HepG2 (cell line): ENCODE data around the gene CH25H. TPM values are rescaled to one million over a fixed set of nuclear protein-coding genes. Genes with fewer than 3 reads are reported as not detected.

ENCODE experiments used
- ATAC-seq: fragments of 200-7000 bp; cut with Tn5 transposase; 3 replicates; pipeline ENCODE4 v1.9.1; 2020; ENCODE audit warnings: mild to moderate bottlenecking, moderate library complexity
- BruUV-seq: library from RNA; stranded (reverse); fragments of 400-500 nt; replicated peaks from 2 replicates; lab custom pipeline; 2021; lab: Mats Ljungman, UMichigan
- CTCF ChIA-PET: fragments of 300-600 bp; formaldehyde crosslinking; extraction: SDS; loops from one replicate; lab custom pipeline; 2021; ENCODE audit warnings: low total read pairs, inconsistent platforms, low intra/inter-chr PET ratio; lab: Yijun Ruan, JAX
- POLR2A ChIA-PET: fragments of 350-600 bp; sonication (Branson Sonifier 250); formaldehyde crosslinking; loops from one replicate; lab custom pipeline; 2020; ENCODE audit warnings: antibody characterized with exemption, inconsistent platforms; lab: Yijun Ruan, JAX
- DNase-seq: peaks from one replicate; pipeline ENCODE4 v3.0.0-alpha.2; 2015; ENCODE audit warnings: low spot score
- FAIRE-seq: peaks from 3 replicates; lab custom pipeline; 2011; peaks lifted over from hg19 to GRCh38; lab: Jason Lieb, UNC
- H2AFZ ChIP-seq: one replicate; pipeline ENCODE4 v1.6.1; 2011; ENCODE audit warnings: low read length, inconsistent platforms
- H3K27ac ChIP-seq: fragments of 300-600 bp; 3 replicates; pipeline ENCODE4 v1.8.0; 2011; ENCODE audit warnings: mixed run types, mild to moderate bottlenecking, mixed read lengths, low read length, inconsistent platforms; ENCODE audit not compliant: insufficient read depth; ENCODE audit errors: extremely low read length
- H3K27me3 ChIP-seq, 2 experiments: fragments of 200-600 bp in 1 of 2; 2 replicates in 1 of 2; 3 replicates in 1 of 2; pipeline versions ENCODE4 v1.6.0 to v1.8.0; 2011; ENCODE audit warnings: low read length in 2 of 2, mild to moderate bottlenecking in 2 of 2, moderate library complexity in 2 of 2, inconsistent platforms in 1 of 2; ENCODE audit not compliant: insufficient read depth in 2 of 2, control insufficient read depth in 1 of 2
- H3K36me3 ChIP-seq, 2 experiments: fragments of 200-600 bp in 1 of 2; replicated peaks in 1 of 2; 2 replicates in 1 of 2; 3 replicates in 1 of 2; pipeline versions ENCODE4 v1.5.1 to v1.8.0; 2011; ENCODE audit warnings: low read length in 2 of 2, inconsistent platforms in 1 of 2; ENCODE audit not compliant: insufficient read depth in 2 of 2, control insufficient read depth in 1 of 2
- H3K4me1 ChIP-seq: 2 replicates; pipeline ENCODE4 v1.5.1; 2012; ENCODE audit warnings: low read length, inconsistent platforms; ENCODE audit not compliant: insufficient read depth
- H3K4me2 ChIP-seq: 2 replicates; pipeline ENCODE4 v1.6.0; 2011; ENCODE audit warnings: low read depth, low read length, inconsistent platforms
- H3K4me3 ChIP-seq, 3 experiments: fragments of 200-600 bp in 1 of 3; sonication (generic), shearing (Covaris generic) in 1 of 3; replicated peaks in 1 of 3; 2 replicates each; pipeline ENCODE4 v1.5.1; 2011 to 2016; ENCODE audit warnings: low read length in 3 of 3, inconsistent platforms in 2 of 3, low read depth in 2 of 3, mild to moderate bottlenecking in 2 of 3, control low read depth in 1 of 3, mixed read lengths in 1 of 3; ENCODE audit not compliant: insufficient read depth in 1 of 3
- H3K79me2 ChIP-seq: one replicate; pipeline ENCODE4 v1.6.1; 2011; ENCODE audit warnings: low read length, inconsistent platforms; ENCODE audit not compliant: insufficient read depth
- H3K9ac ChIP-seq: 2 replicates; pipeline ENCODE4 v1.6.0; 2011; ENCODE audit warnings: mild to moderate bottlenecking, low read depth, low read length, inconsistent platforms; ENCODE audit not compliant: insufficient read depth
- H3K9me3 ChIP-seq: 2 replicates; pipeline ENCODE4 v1.5.1; 2012; ENCODE audit warnings: mild to moderate bottlenecking, low read length
- H4K20me1 ChIP-seq: 2 replicates; pipeline ENCODE4 v1.6.0; 2011; ENCODE audit warnings: inconsistent platforms, mild to moderate bottlenecking, low read length, moderate library complexity; ENCODE audit not compliant: insufficient read depth
- ATAD3A ChIP-seq: sonication (generic); formaldehyde crosslinking; IDR thresholded peaks from 2 replicates; pipeline ENCODE4 v1.4.0; 2020; ENCODE audit warnings: missing genetic modification reagents
- DPF2 ChIP-seq: sonication (generic); formaldehyde crosslinking; IDR thresholded peaks from 2 replicates; pipeline ENCODE4 v1.4.0; 2020; ENCODE audit warnings: mild to moderate bottlenecking, low read depth, missing genetic modification reagents, borderline replicate concordance
- ETS1 ChIP-seq: sonication (generic); formaldehyde crosslinking; IDR thresholded peaks from 2 replicates; pipeline ENCODE4 v1.4.0; 2020; ENCODE audit warnings: missing genetic modification reagents
- FOXA3 ChIP-seq: IDR thresholded peaks from 2 replicates; pipeline ENCODE4 v1.6.1; 2016; ENCODE audit warnings: missing genetic modification reagents, missing compliant biosample characterization
- FOXO1 ChIP-seq: sonication (generic); formaldehyde crosslinking; IDR thresholded peaks from 2 replicates; pipeline ENCODE4 v1.4.0; 2020; ENCODE audit warnings: missing genetic modification reagents
- GABPA ChIP-seq, 2 experiments: IDR thresholded peaks; 2 replicates each; pipeline ENCODE4 v1.6.1; 2011 to 2016; ENCODE audit warnings: low read depth in 2 of 2, low read length in 1 of 2, missing biosample characterization in 1 of 2, missing genetic modification characterization in 1 of 2
- GABPB1 ChIP-seq: IDR thresholded peaks from 2 replicates; pipeline ENCODE4 v1.6.1; 2016; ENCODE audit warnings: mild to moderate bottlenecking, missing genetic modification reagents, moderate library complexity, missing compliant biosample characterization
- HOXA7 ChIP-seq: sonication (generic); formaldehyde crosslinking; IDR thresholded peaks from 2 replicates; pipeline ENCODE4 v1.8.1; 2022; ENCODE audit warnings: mild to moderate bottlenecking, missing genetic modification reagents, moderate library complexity
- MAX ChIP-seq: IDR thresholded peaks from 2 replicates; pipeline ENCODE4 v1.6.1; 2012; ENCODE audit warnings: inconsistent platforms
- NBN ChIP-seq: fragments of 450-650 bp; conservative IDR thresholded peaks from 2 replicates; pipeline ENCODE4 v1.6.1; 2017
- NFE2L2 ChIP-seq: fragments of 150-350 bp; IDR thresholded peaks from 2 replicates; pipeline ENCODE4 v1.6.1; 2014; ENCODE audit warnings: low read length
- SIX1 ChIP-seq: sonication (generic); formaldehyde crosslinking; IDR thresholded peaks from 2 replicates; pipeline ENCODE4 v1.4.0; 2020; ENCODE audit warnings: missing genetic modification reagents, borderline replicate concordance
- TAF1 ChIP-seq: sonication (generic); formaldehyde crosslinking; IDR thresholded peaks from 2 replicates; pipeline ENCODE4 v1.4.0; 2020; ENCODE audit warnings: missing genetic modification reagents
- ZBTB1 ChIP-seq: sonication (generic); formaldehyde crosslinking; IDR thresholded peaks from 2 replicates; pipeline ENCODE4 v1.4.0; 2020; ENCODE audit warnings: missing genetic modification reagents, borderline replicate concordance
- ZFP1 ChIP-seq: IDR thresholded peaks from 2 replicates; pipeline ENCODE4 v1.6.1; 2016
- ZNF224 ChIP-seq: sonication (generic); formaldehyde crosslinking; IDR thresholded peaks from 2 replicates; pipeline ENCODE4 v1.5.0; 2020; ENCODE audit warnings: mild to moderate bottlenecking, missing genetic modification reagents
- ZNF740 ChIP-seq: sonication (generic); formaldehyde crosslinking; IDR thresholded peaks from 2 replicates; pipeline ENCODE4 v1.4.0; 2020; ENCODE audit warnings: missing genetic modification reagents
- ZNF782 ChIP-seq: sonication (generic); formaldehyde crosslinking; IDR thresholded peaks from 2 replicates; pipeline ENCODE4 v1.4.0; 2020; ENCODE audit warnings: missing genetic modification reagents, mild to moderate bottlenecking, borderline replicate concordance
- ZSCAN29 ChIP-seq: sonication (generic); formaldehyde crosslinking; conservative IDR thresholded peaks from 2 replicates; pipeline ENCODE4 v1.4.0; 2020; ENCODE audit warnings: mild to moderate bottlenecking, missing genetic modification reagents
- WGBS: methylation state at CpG from one replicate; pipeline ENCODE4 v1.1.6; 2017; ENCODE audit warnings: low lambda C conversion rate; 5-methylcytosine and 5-hydroxymethylcytosine counted together
- in situ Hi-C: cut with HindIII; loops from 2 replicates; pipeline ENCODE4 v1.10.0; 2017; ENCODE audit warnings: low pct_unique_long_range_greater_than_20kb; ENCODE audit not compliant: extremely low pct_ligation_motif_present
- intact Hi-C: fragments of 100-400 bp; cut with micrococcal nuclease; formaldehyde crosslinking; loops from one replicate; pipeline ENCODE4 v1.10.0; 2022; ENCODE audit not compliant: unreplicated experiment
- polyA plus RNA-seq, 8 experiments: library from polyadenylated mRNA; depleted of rRNA in 3 of 8; stranded (reverse) in 7 of 8; unstranded in 1 of 8; fragments of >200 nt; fragmentation: Illumina TruSeq in 4 of 8; extraction: Trizol in 4 of 8; gene quantifications; 2 replicates each; pipeline versions ENCODE4 v1.2.1 to v1.2.3, GENCODE V29; 2011 to 2016; ENCODE audit warnings: low read depth in 4 of 8, missing spikeins in 1 of 8, mixed read lengths in 1 of 8; ENCODE audit not compliant: insufficient read depth in 1 of 8
- total RNA-seq, 5 experiments: library from RNA; depleted of rRNA; stranded (reverse); fragments of >200 nt; fragmentation: Illumina TruSeq; extraction: Trizol; gene quantifications; 2 replicates each; pipeline ENCODE4 v1.2.3, GENCODE V29; 2016; ENCODE audit warnings: low read depth in 1 of 5

The CH25H gene
- total and polyA plus RNA-seq, 2 of the 13 experiments (the other 11 are each of a cell fraction or from before 2014, with no cell fraction given): not detected

GRCh38 chr10:89209718-89210117, 2.6 kb upstream of the CH25H start:
- no peak overlapping the region for H3K4me2 ChIP-seq
- TF ChIP-seq TAF1 (CRISPR knock-in tag) (no peak), FOXO1 (no peak), ETS1 (CRISPR knock-in tag) (no peak), ZNF740 (no peak), ZFP1 (no peak), ZSCAN29 (CRISPR knock-in tag) (no peak), FOXA3 (CRISPR knock-in tag) (no peak), DPF2 (CRISPR knock-in tag) (no peak), NFE2L2 (no peak), MAX (no peak), ZNF782 (CRISPR knock-in tag) (no peak), ZBTB1 (CRISPR knock-in tag) (no peak), GABPA (IDR thresholded peaks at IDR 0.05; ENCODE audit: low read depth, low read length) (no peak), GABPA (CRISPR knock-in tag; IDR thresholded peaks at IDR 0.05; ENCODE audit: low read depth) (no peak), NBN (no peak), ATAD3A (CRISPR knock-in tag) (no peak), HOXA7 (no peak), ZNF224 (no peak), SIX1 (CRISPR knock-in tag) (no peak), GABPB1 (no peak)
- TF ChIP-seq, all 625 proteins: peak for 0
- Histone ChIP-seq H3K27me3 (peaks cover 17 to 49% of the 10 kb centered on the region in 2 experiments), H3K4me3 (no peak overlapping the region), H3K79me2 (no peaks in the 10 kb centered on the region), H3K36me3 (peaks cover 0 to 11% of the 10 kb centered on the region in 2 experiments; a peak in 1 of 5 replicates), H3K9me3 (no peaks in the 10 kb centered on the region), H4K20me1 (no peaks in the 10 kb centered on the region), H2AFZ (no peak overlapping the region), H3K9ac (no peak overlapping the region), H3K27ac (no peak overlapping the region), H3K4me1 (peaks cover 22% of the 10 kb centered on the region)
- DNase-seq: no peak
- FAIRE-seq: no peak
- in situ Hi-C loops (loop anchor here (5.0 to 25.0 kb wide), 3 partner anchors 177 to 372 kb away; no protein-coding TSS in a partner anchor), intact Hi-C loops (no loop called here)
- ChIA-PET CTCF (interaction anchor here (1.6 kb wide), 1 partner anchor 180 kb away, joined by 4 read pairs; no protein-coding TSS in a partner anchor), POLR2A (no interaction called here)
- WGBS: 54% methylated on average over 5 of the region's 5 CpGs
- ATAC-seq: no peak
- BruUV-seq: no TSS peak
